22Rv1 (cell line): ENCODE results near the gene FAM81A.
"Not testable (repeated sequence)": the region's sequence is repeated elsewhere in the genome, so short reads cannot be mapped to it uniquely, and the experiment has no call there.

Experiments
- H3K27ac ChIP-seq: fragments of 450-650 bp; 2 replicates; pipeline ENCODE4 v1.5.1; 2017
- CTCF ChIP-seq: fragments of 450-650 bp; IDR thresholded peaks from 2 replicates; pipeline ENCODE4 v1.5.1; 2017; ENCODE audit warnings: mild to moderate bottlenecking
- ZFX ChIP-seq: fragments of 450-650 bp; IDR thresholded peaks from 2 replicates; pipeline ENCODE4 v1.6.1; 2017; ENCODE audit warnings: antibody characterized with exemption, borderline replicate concordance

Gene FAM81A

DNA sequence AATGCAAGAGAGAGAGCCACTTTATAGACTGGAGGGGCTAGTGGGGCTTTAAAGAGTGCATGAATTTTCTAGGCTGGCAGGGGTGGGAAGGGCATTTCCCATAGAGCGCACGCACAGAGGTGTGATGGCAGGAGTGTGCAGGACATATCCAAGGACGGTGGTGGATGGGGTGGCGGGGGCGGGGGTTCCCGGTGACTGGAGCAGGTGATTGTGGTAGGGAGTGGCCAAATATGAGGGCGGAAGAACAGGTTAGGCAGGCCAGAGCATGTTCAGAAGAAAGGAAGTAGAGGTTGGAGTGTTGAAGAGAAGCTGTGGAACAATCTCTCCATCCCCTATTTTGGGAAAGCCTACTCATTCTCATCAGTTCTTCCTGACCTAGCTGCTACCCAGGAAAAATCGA is 18.1 kb downstream of the FAM81A start:
- H3K27ac ChIP-seq, result peak overlapping the region; percentile 60
- TF ChIP-seq CTCF (no peak), ZFX (no peak)

DNA sequence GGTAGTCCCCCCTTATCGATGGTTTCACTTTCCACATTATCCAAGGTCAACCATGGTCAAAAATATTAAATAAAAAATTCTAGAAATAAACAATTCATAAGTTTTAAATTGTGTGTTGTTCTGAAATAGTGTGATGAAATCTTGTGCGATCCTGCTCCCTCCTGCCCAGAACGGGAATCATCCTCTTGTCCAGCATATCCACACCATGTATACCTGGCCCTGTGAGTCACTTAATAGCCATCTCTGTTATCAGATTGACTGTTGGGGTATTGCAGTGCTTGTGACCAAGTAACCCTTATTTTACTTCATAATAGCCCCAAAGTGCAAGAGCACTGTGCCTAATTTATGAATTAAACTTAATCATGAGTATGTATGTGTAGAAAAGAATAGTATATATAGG is 19.1 kb downstream of the FAM81A start:
- TF ChIP-seq ZFX (no peak), CTCF (no peak)
- H3K27ac ChIP-seq, result no peak overlapping the region

- TF ChIP-seq ZFX (no peak), CTCF (no peak)
- no peak overlapping the region for H3K27ac ChIP-seq
Measured at GRCh38 chr15:59461521-59461920, 23.5 kb downstream of the FAM81A start.

- no peak overlapping the region for H3K27ac ChIP-seq
- TF ChIP-seq CTCF, result no peak
- no peak for TF ChIP-seq ZFX
Measured at GRCh38 chr15:59473226-59473625, 35.2 kb downstream of the FAM81A start.

DNA sequence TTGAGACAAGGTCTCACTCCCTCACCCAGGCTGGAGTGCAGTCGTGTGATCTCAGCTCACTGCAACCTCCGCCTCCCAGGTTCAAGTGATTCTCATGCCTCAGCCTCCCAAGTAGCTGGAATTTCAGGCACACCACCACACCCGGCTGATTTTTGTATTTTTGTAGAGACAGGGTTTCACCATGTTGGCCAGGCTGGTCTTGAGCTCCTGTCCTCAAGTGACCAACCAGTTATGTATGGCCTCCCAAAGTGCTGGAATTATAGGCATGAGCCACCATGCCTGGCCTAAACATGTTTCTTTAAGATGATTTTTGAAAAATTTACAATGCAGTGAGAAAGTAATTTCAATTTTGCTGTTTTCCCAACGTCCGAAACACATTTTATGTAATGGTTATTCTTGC is 37.2 kb downstream of the FAM81A start:
- H3K27ac ChIP-seq, result not testable (repeated sequence)

DNA sequence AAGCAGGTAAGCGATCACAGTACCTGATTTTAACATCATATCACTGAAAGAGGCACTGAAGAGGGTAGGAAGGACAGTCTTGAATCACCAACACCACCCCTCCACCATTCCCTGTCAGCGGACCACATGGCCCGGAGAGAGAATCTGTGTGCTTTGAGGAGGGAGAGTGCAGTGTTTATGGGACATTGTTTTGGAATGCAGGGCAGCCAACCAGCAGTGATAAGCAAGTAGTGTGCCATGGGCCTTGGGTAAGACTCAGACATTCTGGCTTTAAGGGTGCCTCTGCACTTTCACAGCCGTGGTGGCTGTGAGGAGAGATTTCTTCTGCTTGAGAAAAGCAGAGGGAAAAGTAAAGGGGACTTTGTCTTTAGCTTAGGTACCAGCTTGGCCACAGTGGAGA is 46.4 kb downstream of the FAM81A start:
- TF ChIP-seq ZFX (no peak), CTCF (no peak)
- H3K27ac ChIP-seq, result no peak overlapping the region

DNA sequence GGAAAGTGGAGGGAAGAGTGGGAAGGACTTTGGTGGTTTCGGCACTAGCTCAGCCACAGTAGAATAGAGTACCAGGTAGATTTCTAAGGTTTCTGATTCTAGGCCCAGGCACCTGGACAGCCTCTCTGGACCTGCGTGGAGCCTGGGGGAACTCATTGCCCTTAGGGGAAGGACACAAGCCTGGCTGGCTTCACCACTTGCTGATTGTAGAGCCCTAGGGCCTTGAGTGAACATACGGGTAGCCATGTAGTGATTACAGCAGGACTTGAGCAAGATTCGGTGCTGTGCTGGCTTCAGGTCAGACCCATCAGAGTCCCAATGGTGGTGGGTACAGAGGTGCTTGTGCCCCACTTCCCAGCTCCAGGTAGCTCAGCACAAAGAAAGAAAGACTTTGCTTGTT is 47.0 kb downstream of the FAM81A start:
- no peak overlapping the region for H3K27ac ChIP-seq
- TF ChIP-seq CTCF (no peak), ZFX (no peak)

DNA sequence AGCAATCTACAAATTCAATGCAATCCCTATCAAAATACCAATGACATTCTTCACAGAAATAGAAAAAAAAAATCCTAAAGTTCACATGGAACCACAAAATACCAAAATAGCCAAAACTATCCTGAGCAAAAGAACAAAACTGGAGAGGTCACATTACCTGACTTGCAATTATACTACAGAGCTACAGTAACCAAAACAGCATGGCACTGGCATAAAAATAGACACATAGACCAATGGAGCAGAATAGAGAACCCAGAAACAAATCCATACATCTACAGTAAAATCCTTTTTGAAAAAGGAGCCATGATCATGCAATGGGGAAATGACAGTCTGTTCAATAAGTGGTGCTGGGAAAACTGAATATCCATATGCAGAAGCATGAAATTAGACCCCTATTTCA is 51.5 kb downstream of the FAM81A start:
- H3K27ac ChIP-seq, result not testable (repeated sequence)

DNA sequence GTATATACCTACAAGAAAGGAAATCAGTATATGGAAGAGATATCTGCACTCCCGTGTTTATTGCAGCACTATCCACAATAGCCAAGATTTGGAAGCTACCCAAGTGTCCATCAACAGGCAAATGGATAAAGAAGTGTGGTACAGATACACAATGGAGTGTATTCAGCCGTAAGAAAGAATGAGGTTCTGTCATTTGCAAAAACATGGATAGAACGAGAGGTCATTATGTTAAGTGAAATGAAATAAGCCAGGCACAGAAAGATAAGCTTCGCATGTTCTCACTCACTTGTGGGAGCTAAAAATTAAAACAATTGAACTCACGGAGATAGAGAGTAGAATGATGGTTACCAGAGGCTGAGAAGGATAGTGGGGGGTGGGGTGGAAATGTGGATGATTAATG is 53.1 kb downstream of the FAM81A start:
- no peak overlapping the region for H3K27ac ChIP-seq
- TF ChIP-seq ZFX (no peak), CTCF (no peak)
